HG02588 (cell line): ENCODE measurements around the gene FMNL3.
A peak's percentile ranks its signal among the peaks of the same experiment; 100 is the strongest.
"Not testable (repeated sequence)": the region's sequence is repeated elsewhere in the genome, so short reads cannot be mapped to it uniquely, and the experiment has no call there.

Experiments used
- ATAC-seq: cut with Tn5 transposase; IDR thresholded peaks from one replicate; pipeline ENCODE4 v1.9.1; 2021; ENCODE audit warnings: mild to moderate bottlenecking, moderate library complexity; ENCODE audit not compliant: unreplicated experiment

FMNL3 gene

GRCh38 chr12:49707128-49707811 lies at the start of gene FMNL3:
TSS of gene FMNL3 (minus strand) at chr12:49707405. CDS start at chr12:49707180, 225 bp downstream.
- peak; percentile 79 for ATAC-seq

- ATAC-seq: no peak
These were observed 43.8 kb upstream of the FMNL3 start for GRCh38 chr12:49750996-49751393.

GRCh38 chr12:49750027-49750995 lies 43.1 kb upstream of the FMNL3 start:
- peak; percentile 56 for ATAC-seq

- no peak for ATAC-seq
These were observed 41.6 kb upstream of the FMNL3 start for GRCh38 chr12:49748800-49749199.

- ATAC-seq: no peak
These were observed 41.1 kb upstream of the FMNL3 start for GRCh38 chr12:49748306-49748705.

- no peak for ATAC-seq
These were observed 37.2 kb upstream of the FMNL3 start for GRCh38 chr12:49744363-49744885.

- ATAC-seq: peak; percentile 51
These were observed 34.8 kb upstream of the FMNL3 start for GRCh38 chr12:49741882-49742620.

GRCh38 chr12:49740930-49741881 lies 34.0 kb upstream of the FMNL3 start, which contains the start of gene TMBIM6:
TSS of gene TMBIM6 (plus strand) at chr12:49741557. CDS start at chr12:49752494, 10,937 bp downstream.
- ATAC-seq: peak; percentile 92

- ATAC-seq: not testable (repeated sequence)
These were observed 33.1 kb upstream of the FMNL3 start for GRCh38 chr12:49740277-49740676.

- not testable (repeated sequence) for ATAC-seq
These were observed 31.5 kb upstream of the FMNL3 start for GRCh38 chr12:49738721-49739120.

- not testable (repeated sequence) for ATAC-seq
These were observed 27.7 kb upstream of the FMNL3 start for GRCh38 chr12:49734900-49735299.

GRCh38 chr12:49733219-49734017 lies 26.2 kb upstream of the FMNL3 start:
- ATAC-seq: no peak

- no peak for ATAC-seq
These were observed 23.4 kb upstream of the FMNL3 start for GRCh38 chr12:49730568-49731101.

- ATAC-seq: no peak
These were observed 22.8 kb upstream of the FMNL3 start for GRCh38 chr12:49730050-49730449.

GRCh38 chr12:49728446-49728845 lies 21.2 kb upstream of the FMNL3 start:
- ATAC-seq: no peak

- ATAC-seq: not testable (repeated sequence)
These were observed 14.2 kb upstream of the FMNL3 start for GRCh38 chr12:49721355-49721754.

GRCh38 chr12:49720214-49720613 lies 13.0 kb upstream of the FMNL3 start:
- no peak for ATAC-seq

GRCh38 chr12:49717800-49718199 lies 10.6 kb upstream of the FMNL3 start:
- ATAC-seq: not testable (repeated sequence)

- ATAC-seq: peak; percentile 75
These were observed 9.3 kb upstream of the FMNL3 start for GRCh38 chr12:49716553-49716952.
